GM12878 (cell line): Measurements from ENCODE around the gene ANKRD6. TPM values are rescaled to one million over a fixed set of nuclear protein-coding genes. Genes with fewer than 3 reads are reported as not detected.

Source experiments
- ATF2 ChIP-seq: IDR thresholded peaks from 2 replicates; pipeline ENCODE4 v1.6.1; 2012; ENCODE audit warnings: low read length, inconsistent platforms
- BACH1 ChIP-seq: fragments of 450-650 bp; IDR thresholded peaks from 2 replicates; pipeline ENCODE4 v1.6.1; 2017; ENCODE audit warnings: mild to moderate bottlenecking, borderline replicate concordance
- BCL11A ChIP-seq: IDR thresholded peaks from 2 replicates; pipeline ENCODE4 v1.6.1; 2011; ENCODE audit warnings: low read depth, low read length
- BRCA1 ChIP-seq: IDR thresholded peaks from 2 replicates; pipeline ENCODE4 v1.6.1; 2011; ENCODE audit warnings: low read depth, low read length, improper control_type of control experiment
- CHD1 ChIP-seq: IDR thresholded peaks from 2 replicates; pipeline ENCODE4 v1.6.1; 2012; ENCODE audit warnings: low read depth, low read length, improper control_type of control experiment
- DPF2 ChIP-seq: fragments of 450-650 bp; IDR thresholded peaks from 2 replicates; pipeline ENCODE4 v1.6.1; 2017; ENCODE audit warnings: mild to moderate bottlenecking
- ESRRA ChIP-seq: IDR thresholded peaks from 2 replicates; pipeline ENCODE4 v1.6.1; 2012; ENCODE audit warnings: mild to moderate bottlenecking, low read length, improper control_type of control experiment
- HCFC1 ChIP-seq: fragments of 150-350 bp; IDR thresholded peaks from 2 replicates; pipeline ENCODE4 v1.6.1; 2014; ENCODE audit warnings: low read length
- HDAC6 ChIP-seq: fragments of 200-600 bp; sonication (generic); IDR thresholded peaks from one replicate; pipeline ENCODE4 v1.8.0; 2017; ENCODE audit warnings: antibody characterized with exemption; ENCODE audit not compliant: unreplicated experiment
- IRF3 ChIP-seq: fragments of 450-650 bp; IDR thresholded peaks from 2 replicates; pipeline ENCODE4 v1.6.1; 2014; ENCODE audit warnings: mild to moderate bottlenecking
- PML ChIP-seq: IDR thresholded peaks from 2 replicates; pipeline ENCODE4 v1.6.1; 2012; ENCODE audit warnings: low read length, inconsistent platforms
- SIX5 ChIP-seq: IDR thresholded peaks from 2 replicates; pipeline ENCODE4 v1.6.1; 2011; ENCODE audit warnings: mild to moderate bottlenecking, low read depth, low read length, moderate library complexity; ENCODE audit not compliant: severe bottlenecking
- SMC3 ChIP-seq: IDR thresholded peaks from 2 replicates; pipeline ENCODE4 v1.6.1; 2011; ENCODE audit warnings: low read length, improper control_type of control experiment, borderline replicate concordance
- SRF ChIP-seq, 2 experiments: IDR thresholded peaks; 2 replicates each; pipeline ENCODE4 v1.6.1; 2011; ENCODE audit warnings: low read depth in 2 of 2, low read length in 2 of 2, mild to moderate bottlenecking in 1 of 2, moderate library complexity in 1 of 2
- TCF3 ChIP-seq: IDR thresholded peaks from 2 replicates; pipeline ENCODE4 v1.6.1; 2012; ENCODE audit warnings: low read depth, mild to moderate bottlenecking, low read length, borderline replicate concordance; ENCODE audit not compliant: insufficient read depth
- USF2 ChIP-seq: IDR thresholded peaks from 2 replicates; pipeline ENCODE4 v1.6.1; 2011; ENCODE audit warnings: low read depth, low read length, improper control_type of control experiment, borderline replicate concordance
- YY1 ChIP-seq: IDR thresholded peaks from 2 replicates; pipeline ENCODE4 v1.6.1; 2011; ENCODE audit warnings: low read depth, mild to moderate bottlenecking, low read length
- ZNF24 ChIP-seq: fragments of 450-650 bp; IDR thresholded peaks from 2 replicates; pipeline ENCODE4 v1.6.1; 2017; ENCODE audit warnings: antibody characterized with exemption, mild to moderate bottlenecking
- ZNF622 ChIP-seq: fragments of 450-650 bp; IDR thresholded peaks from 2 replicates; pipeline ENCODE4 v1.6.1; 2017; ENCODE audit warnings: mild to moderate bottlenecking, inconsistent platforms
- polyA plus RNA-seq, 11 experiments: library from polyadenylated mRNA; depleted of rRNA in 4 of 11; unstranded in 6 of 11; stranded (reverse) in 5 of 11; fragments of >200 nt; fragmentation: Nextera tagmentation in 4 of 11; fragmentation: Illumina TruSeq in 1 of 11; extraction: Ambion mirVana in 4 of 11; extraction: Trizol in 1 of 11; gene quantifications; 1 replicate in 1 of 11; 2 replicates in 10 of 11; pipeline versions ENCODE4 v1.2.1 to v1.2.3, GENCODE V29; 2011 to 2016; ENCODE audit warnings: inconsistent platforms in 2 of 11, missing spikeins in 2 of 11, low read depth in 1 of 11
- total RNA-seq, 4 experiments: library from RNA; depleted of rRNA in 3 of 4; stranded (reverse); fragments of >200 nt in 3 of 4; fragmentation: Illumina TruSeq in 1 of 4; extraction: Trizol in 1 of 4; gene quantifications; 2 replicates each; pipeline versions ENCODE4 v1.2.1 to v1.2.3, GENCODE V29; 2013 to 2021
- TF ChIP-seq, protein P1 (sequence below): fragments of 450-650 bp; formaldehyde crosslinking; IDR thresholded peaks from 2 replicates; pipeline ENCODE4 v1.4.0; 2022; ENCODE audit warnings: mild to moderate bottlenecking, moderate library complexity
- TF ChIP-seq, protein P2 (sequence below): fragments of 150-350 bp; IDR thresholded peaks from 2 replicates; pipeline ENCODE4 v1.6.1; 2016; ENCODE audit warnings: low read depth, low read length

The ANKRD6 gene
- total and polyA plus RNA-seq, 10 of the 15 experiments (the other 5 are each of a cell fraction or from before 2014, with no cell fraction given) = 0.03 to 0.90 (median 0.38) TPM

GRCh38 chr6:89412071-89413005 is 20.6 kb upstream of the ANKRD6 start, which contains the start of gene RRAGD (continued):
- TF ChIP-seq, protein P1, sequence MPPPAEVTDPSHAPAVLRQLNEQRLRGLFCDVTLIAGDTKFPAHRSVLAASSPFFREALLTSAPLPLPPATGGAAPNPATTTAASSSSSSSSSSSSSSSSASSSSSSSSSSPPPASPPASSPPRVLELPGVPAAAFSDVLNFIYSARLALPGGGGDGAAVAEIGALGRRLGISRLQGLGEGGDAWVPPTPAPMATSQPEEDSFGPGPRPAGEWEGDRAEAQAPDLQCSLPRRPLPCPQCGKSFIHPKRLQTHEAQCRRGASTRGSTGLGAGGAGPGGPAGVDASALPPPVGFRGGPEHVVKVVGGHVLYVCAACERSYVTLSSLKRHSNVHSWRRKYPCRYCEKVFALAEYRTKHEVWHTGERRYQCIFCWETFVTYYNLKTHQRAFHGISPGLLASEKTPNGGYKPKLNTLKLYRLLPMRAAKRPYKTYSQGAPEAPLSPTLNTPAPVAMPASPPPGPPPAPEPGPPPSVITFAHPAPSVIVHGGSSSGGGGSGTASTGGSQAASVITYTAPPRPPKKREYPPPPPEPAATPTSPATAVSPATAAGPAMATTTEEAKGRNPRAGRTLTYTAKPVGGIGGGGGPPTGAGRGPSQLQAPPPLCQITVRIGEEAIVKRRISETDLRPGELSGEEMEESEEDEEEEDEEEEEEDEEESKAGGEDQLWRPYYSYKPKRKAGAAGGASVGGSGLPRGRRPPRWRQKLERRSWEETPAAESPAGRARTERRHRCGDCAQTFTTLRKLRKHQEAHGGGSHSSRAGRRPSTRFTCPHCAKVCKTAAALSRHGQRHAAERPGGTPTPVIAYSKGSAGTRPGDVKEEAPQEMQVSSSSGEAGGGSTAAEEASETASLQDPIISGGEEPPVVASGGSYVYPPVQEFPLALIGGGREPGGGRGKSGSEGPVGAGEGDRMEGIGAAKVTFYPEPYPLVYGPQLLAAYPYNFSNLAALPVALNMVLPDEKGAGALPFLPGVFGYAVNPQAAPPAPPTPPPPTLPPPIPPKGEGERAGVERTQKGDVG (CRISPR knock-in tag) = no peak
- TF ChIP-seq BCL11A = no peak
- no peak for TF ChIP-seq ZNF622
- TF ChIP-seq PML = no peak
- no peak for TF ChIP-seq YY1
- TF ChIP-seq, protein P2, sequence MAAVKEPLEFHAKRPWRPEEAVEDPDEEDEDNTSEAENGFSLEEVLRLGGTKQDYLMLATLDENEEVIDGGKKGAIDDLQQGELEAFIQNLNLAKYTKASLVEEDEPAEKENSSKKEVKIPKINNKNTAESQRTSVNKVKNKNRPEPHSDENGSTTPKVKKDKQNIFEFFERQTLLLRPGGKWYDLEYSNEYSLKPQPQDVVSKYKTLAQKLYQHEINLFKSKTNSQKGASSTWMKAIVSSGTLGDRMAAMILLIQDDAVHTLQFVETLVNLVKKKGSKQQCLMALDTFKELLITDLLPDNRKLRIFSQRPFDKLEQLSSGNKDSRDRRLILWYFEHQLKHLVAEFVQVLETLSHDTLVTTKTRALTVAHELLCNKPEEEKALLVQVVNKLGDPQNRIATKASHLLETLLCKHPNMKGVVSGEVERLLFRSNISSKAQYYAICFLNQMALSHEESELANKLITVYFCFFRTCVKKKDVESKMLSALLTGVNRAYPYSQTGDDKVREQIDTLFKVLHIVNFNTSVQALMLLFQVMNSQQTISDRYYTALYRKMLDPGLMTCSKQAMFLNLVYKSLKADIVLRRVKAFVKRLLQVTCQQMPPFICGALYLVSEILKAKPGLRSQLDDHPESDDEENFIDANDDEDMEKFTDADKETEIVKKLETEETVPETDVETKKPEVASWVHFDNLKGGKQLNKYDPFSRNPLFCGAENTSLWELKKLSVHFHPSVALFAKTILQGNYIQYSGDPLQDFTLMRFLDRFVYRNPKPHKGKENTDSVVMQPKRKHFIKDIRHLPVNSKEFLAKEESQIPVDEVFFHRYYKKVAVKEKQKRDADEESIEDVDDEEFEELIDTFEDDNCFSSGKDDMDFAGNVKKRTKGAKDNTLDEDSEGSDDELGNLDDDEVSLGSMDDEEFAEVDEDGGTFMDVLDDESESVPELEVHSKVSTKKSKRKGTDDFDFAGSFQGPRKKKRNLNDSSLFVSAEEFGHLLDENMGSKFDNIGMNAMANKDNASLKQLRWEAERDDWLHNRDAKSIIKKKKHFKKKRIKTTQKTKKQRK = no peak
- TF ChIP-seq SRF (IDR thresholded peaks at IDR 0.05; ENCODE audit: low read depth in 2 of 2, low read length in 2 of 2) = no peak
- TF ChIP-seq HCFC1 = no peak
- peak; percentile 87 for TF ChIP-seq BACH1
- peak; percentile 26 for TF ChIP-seq USF2
- peak; percentile 10; the same call in 1 of the 2 replicates for TF ChIP-seq SMC3
- TF ChIP-seq TCF3 = 0 out of 2 replicates have a peak, but pooled peaks have one; percentile 39
- TF ChIP-seq IRF3 = no peak
- TF ChIP-seq ATF2 = no peak
- TF ChIP-seq DPF2 = peak; percentile 49; the same call in 1 of the 2 replicates
- TF ChIP-seq ESRRA = no peak
- no peak for TF ChIP-seq HDAC6
- TF ChIP-seq ZNF24 = no peak
- no peak for TF ChIP-seq BRCA1
- TF ChIP-seq SIX5 = no peak
- TF ChIP-seq CHD1 = no peak
